Sigmoid colon (tissue), 7 donors: Measurements from ENCODE around the gene B3GALT2. TPM values are rescaled to one million over a fixed set of nuclear protein-coding genes. Genes with fewer than 3 reads are reported as not detected.

ENCODE experiments used
- DNase-seq: peaks from one replicate; pipeline ENCODE4 v3.0.0-alpha.2; 2019
- H3K27ac ChIP-seq, 4 donors: fragments of 200-600 bp; sonication (generic); one replicate each; pipeline ENCODE4 v1.5.1; 2016 to 2019; ENCODE audit warnings: mild to moderate bottlenecking in 1 of 4
- H3K27me3 ChIP-seq, 3 donors: fragments of 200-600 bp; sonication (generic); one replicate each; pipeline ENCODE4 v1.5.1; 2019; ENCODE audit warnings: mild to moderate bottlenecking in 1 of 3
- H3K36me3 ChIP-seq, 4 donors: fragments of 200-600 bp; sonication (generic); one replicate each; pipeline ENCODE4 v1.5.1; 2016 to 2019
- H3K4me1 ChIP-seq, 4 donors: fragments of 200-600 bp; sonication (generic); one replicate each; pipeline ENCODE4 v1.5.1; 2017 to 2019
- H3K4me3 ChIP-seq, 4 donors: fragments of 200-600 bp; sonication (generic); one replicate each; pipeline ENCODE4 v1.5.1; 2017 to 2019; ENCODE audit warnings: mild to moderate bottlenecking in 2 of 4, moderate library complexity in 1 of 4
- H3K9me3 ChIP-seq, 4 donors: fragments of 200-600 bp in 3 of 4; sonication (generic) in 3 of 4; one replicate each; pipeline versions ENCODE4 v1.5.1 to v1.6.1; 2013 to 2019
- EP300 ChIP-seq, 4 donors: sonication (generic); formaldehyde crosslinking; IDR thresholded peaks; one replicate each; pipeline ENCODE4 v1.6.1; 2017; ENCODE audit warnings: antibody characterized with exemption in 4 of 4
- POLR2A ChIP-seq, 2 donors: fragments of 450-650 bp; IDR thresholded peaks; one replicate each; pipeline ENCODE4 v1.6.1; 2016; ENCODE audit warnings: antibody characterized with exemption in 2 of 2, mild to moderate bottlenecking in 2 of 2, moderate library complexity in 2 of 2
- POLR2AphosphoS5 ChIP-seq, 4 donors: sonication (generic); formaldehyde crosslinking; IDR thresholded peaks; one replicate each; pipeline ENCODE4 v1.6.1; 2017; ENCODE audit warnings: antibody characterized with exemption in 4 of 4
- WGBS, 2 donors: extraction: QIAGEN DNeasy Blood & Tissue Kit; methylation state at CpG; one replicate each; pipeline ENCODE4 v1.1.7; 2013; 5-methylcytosine and 5-hydroxymethylcytosine counted together
- intact Hi-C: fragments of 100-400 bp; cut with DNase I; formaldehyde crosslinking; loops from one replicate; pipeline ENCODE4 v1.15.1; 2023
- polyA plus RNA-seq, 3 donors: library from polyadenylated mRNA; stranded (reverse); fragments of 200-250 nt; gene quantifications; one replicate each; pipeline ENCODE4 v1.2.3, GENCODE V29; 2013
- total RNA-seq, 4 donors: library from RNA; depleted of rRNA; stranded (reverse); fragments of >200 nt; gene quantifications; one replicate each; pipeline ENCODE4 v1.1.0, GENCODE V29; 2016
- TF ChIP-seq, protein P1 (sequence below), 4 experiments: fragments of 450-650 bp in 3 of 4; fragments of 200-600 bp in 1 of 4; IDR thresholded peaks; one replicate each; pipeline ENCODE4 v1.5.1; 2016 to 2019; ENCODE audit warnings: antibody characterized with exemption in 4 of 4, mild to moderate bottlenecking in 3 of 4, moderate library complexity in 2 of 4
- donor health status: healthy with polysubstance abuse.
- donor health status: Bipolar disorder and iron deficiency.
- donor health status: healthy.

Gene B3GALT2
- total and polyA plus RNA-seq, 7 donors: under 0.01 to 11.1 (median 0.83) TPM

DNA sequence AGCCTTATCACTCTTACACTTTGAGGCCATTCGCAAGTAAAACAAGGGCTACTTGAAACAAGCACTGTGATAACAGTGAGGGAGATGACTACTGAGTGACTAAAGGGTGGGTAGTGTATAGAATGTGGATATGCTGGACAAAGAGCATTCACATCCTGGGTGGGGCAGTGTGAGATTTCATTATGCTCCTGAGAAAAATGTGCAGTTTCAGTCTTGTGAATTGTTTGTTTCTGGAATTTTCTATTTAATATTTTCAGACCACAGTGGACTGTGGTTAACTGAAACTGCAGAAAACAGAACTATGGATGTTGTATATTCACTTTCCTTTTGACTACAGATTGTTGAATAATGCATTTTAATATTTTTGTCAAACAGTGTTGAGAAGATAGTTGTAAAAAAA lies 25.1 kb upstream of the B3GALT2 start:
- TF ChIP-seq POLR2A (IDR thresholded peaks at IDR 0.05): no peak
- no peak for TF ChIP-seq EP300 (IDR thresholded peaks at IDR 0.05)
- TF ChIP-seq POLR2AphosphoS5 (IDR thresholded peaks at IDR 0.05): no peak
- TF ChIP-seq, protein P1, sequence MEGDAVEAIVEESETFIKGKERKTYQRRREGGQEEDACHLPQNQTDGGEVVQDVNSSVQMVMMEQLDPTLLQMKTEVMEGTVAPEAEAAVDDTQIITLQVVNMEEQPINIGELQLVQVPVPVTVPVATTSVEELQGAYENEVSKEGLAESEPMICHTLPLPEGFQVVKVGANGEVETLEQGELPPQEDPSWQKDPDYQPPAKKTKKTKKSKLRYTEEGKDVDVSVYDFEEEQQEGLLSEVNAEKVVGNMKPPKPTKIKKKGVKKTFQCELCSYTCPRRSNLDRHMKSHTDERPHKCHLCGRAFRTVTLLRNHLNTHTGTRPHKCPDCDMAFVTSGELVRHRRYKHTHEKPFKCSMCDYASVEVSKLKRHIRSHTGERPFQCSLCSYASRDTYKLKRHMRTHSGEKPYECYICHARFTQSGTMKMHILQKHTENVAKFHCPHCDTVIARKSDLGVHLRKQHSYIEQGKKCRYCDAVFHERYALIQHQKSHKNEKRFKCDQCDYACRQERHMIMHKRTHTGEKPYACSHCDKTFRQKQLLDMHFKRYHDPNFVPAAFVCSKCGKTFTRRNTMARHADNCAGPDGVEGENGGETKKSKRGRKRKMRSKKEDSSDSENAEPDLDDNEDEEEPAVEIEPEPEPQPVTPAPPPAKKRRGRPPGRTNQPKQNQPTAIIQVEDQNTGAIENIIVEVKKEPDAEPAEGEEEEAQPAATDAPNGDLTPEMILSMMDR (IDR thresholded peaks at IDR 0.05): no peak
- WGBS, 2 donors: 42 to 72% methylated on average over 1 of the region's 1 CpG
- Histone ChIP-seq H3K27ac (no peak overlapping the region), H3K4me3 (no peak overlapping the region), H3K27me3 (no peaks in the 10 kb centered on the region), H3K4me1 (no peaks in the 10 kb centered on the region), H3K36me3 (peaks cover 0 to 37% (median 2%) of the 10 kb centered on the region in 4 donors), H3K9me3 (peaks cover 0 to 4% (median 0%) of the 10 kb centered on the region in 4 donors)
- no peak for DNase-seq
- intact Hi-C loops: no loop called here

DNA sequence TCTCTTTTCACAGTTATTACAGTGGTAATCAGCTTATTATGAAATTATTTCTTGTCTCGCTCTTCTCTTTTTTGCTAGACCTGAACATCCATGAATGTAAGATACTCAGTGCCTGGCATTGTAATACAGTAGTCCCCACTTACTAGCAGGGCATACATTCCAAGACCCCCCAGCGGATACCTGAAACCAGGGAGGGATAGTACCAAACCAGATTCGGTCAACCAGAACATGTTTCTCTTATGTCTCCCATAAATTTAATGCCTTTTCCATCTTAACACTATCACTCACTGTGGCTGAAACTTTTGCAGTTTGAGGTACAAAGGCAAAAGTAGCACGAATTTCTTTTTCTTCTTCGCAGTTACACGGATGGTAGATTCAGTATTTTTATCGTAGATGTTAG lies 24.6 kb upstream of the B3GALT2 start:
- H3K9me3 ChIP-seq: peaks cover 0 to 4% (median 0%) of the 10 kb centered on the region in 4 donors
- WGBS, 2 donors: 97 to 98% methylated on average over 7 of the region's 7 CpGs
- TF ChIP-seq, protein P1 (IDR thresholded peaks at IDR 0.05): no peak
- TF ChIP-seq POLR2A (IDR thresholded peaks at IDR 0.05) (no peak), EP300 (IDR thresholded peaks at IDR 0.05) (no peak), POLR2AphosphoS5 (IDR thresholded peaks at IDR 0.05) (no peak)
- intact Hi-C loops: no loop called here
- H3K4me3 ChIP-seq: no peak overlapping the region
- H3K27ac ChIP-seq: no peak overlapping the region
- H3K36me3 ChIP-seq: peaks cover 0 to 34% (median 1%) of the 10 kb centered on the region in 4 donors
- no peak for DNase-seq
- no peaks in the 10 kb centered on the region for H3K27me3 ChIP-seq
- no peaks in the 10 kb centered on the region for H3K4me1 ChIP-seq

DNA sequence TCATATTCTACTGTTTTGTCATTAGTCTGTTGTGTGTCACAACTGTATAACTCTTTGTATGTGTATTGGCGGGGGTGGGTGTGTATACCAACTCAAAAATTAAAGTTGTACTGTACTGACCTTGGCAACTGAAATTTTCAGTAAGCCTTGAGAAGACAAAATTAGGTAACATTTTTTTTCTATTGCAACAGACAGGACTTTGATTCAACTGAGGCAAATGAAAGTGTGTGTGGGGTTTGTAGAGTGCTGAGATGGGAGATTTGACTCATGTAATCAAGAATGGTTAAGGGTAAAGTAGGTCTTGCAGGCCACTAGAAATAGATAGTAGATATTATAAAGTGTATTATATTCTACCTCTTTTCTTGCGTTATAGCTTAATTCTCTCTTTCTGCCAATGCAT lies 14.6 kb upstream of the B3GALT2 start:
- WGBS, 2 donors: 94% methylated on average over 2 of the region's 2 CpGs
- DNase-seq: no peak
- intact Hi-C loops: no loop called here

DNA sequence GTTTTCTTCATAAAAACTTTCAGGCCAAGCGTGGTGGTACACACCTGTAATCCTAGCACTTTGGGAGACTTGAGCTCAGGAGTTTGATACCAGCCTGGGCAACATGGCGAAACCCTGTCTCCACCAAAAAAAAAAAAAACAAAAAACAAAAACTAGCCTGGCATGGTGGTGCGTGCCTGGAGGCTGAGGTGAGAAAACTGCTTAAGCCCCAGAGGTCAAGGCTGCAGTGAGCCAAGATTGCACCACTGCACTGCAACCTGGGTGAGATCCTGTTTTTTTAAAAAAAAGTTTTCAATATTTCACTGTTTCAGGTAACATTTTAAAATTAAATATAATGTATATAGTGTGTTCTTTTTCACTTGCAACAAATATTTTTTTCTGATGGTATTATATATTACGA lies 13.5 kb upstream of the B3GALT2 start:
- Histone ChIP-seq H3K27ac (no peak overlapping the region), H3K27me3 (no peaks in the 10 kb centered on the region), H3K36me3 (no peaks in the 10 kb centered on the region), H3K4me3 (no peak overlapping the region), H3K4me1 (peaks cover 0 to 8% (median 0%) of the 10 kb centered on the region in 4 donors), H3K9me3 (no peaks in the 10 kb centered on the region)
- 97 to 99% methylated on average over 4 of the region's 4 CpGs for WGBS, 2 donors
- intact Hi-C loops: no loop called here
- no peak for DNase-seq
- TF ChIP-seq, protein P1 (IDR thresholded peaks at IDR 0.05): no peak
- TF ChIP-seq EP300 (IDR thresholded peaks at IDR 0.05): no peak
- no peak for TF ChIP-seq POLR2A (IDR thresholded peaks at IDR 0.05)
- no peak for TF ChIP-seq POLR2AphosphoS5 (IDR thresholded peaks at IDR 0.05)

More for the DNA sequence above, 14.6 kb upstream of the B3GALT2 start:
- no peak overlapping the region for H3K4me3 ChIP-seq
- peaks cover 0 to 8% (median 0%) of the 10 kb centered on the region in 4 donors for H3K4me1 ChIP-seq
- no peaks in the 10 kb centered on the region for H3K9me3 ChIP-seq
- no peak for TF ChIP-seq POLR2AphosphoS5 (IDR thresholded peaks at IDR 0.05)
- no peak for TF ChIP-seq EP300 (IDR thresholded peaks at IDR 0.05)
- TF ChIP-seq, protein P1 (IDR thresholded peaks at IDR 0.05): no peak
- no peak for TF ChIP-seq POLR2A (IDR thresholded peaks at IDR 0.05)
- no peaks in the 10 kb centered on the region for H3K27me3 ChIP-seq
- no peak overlapping the region for H3K27ac ChIP-seq
- no peaks in the 10 kb centered on the region for H3K36me3 ChIP-seq

DNA sequence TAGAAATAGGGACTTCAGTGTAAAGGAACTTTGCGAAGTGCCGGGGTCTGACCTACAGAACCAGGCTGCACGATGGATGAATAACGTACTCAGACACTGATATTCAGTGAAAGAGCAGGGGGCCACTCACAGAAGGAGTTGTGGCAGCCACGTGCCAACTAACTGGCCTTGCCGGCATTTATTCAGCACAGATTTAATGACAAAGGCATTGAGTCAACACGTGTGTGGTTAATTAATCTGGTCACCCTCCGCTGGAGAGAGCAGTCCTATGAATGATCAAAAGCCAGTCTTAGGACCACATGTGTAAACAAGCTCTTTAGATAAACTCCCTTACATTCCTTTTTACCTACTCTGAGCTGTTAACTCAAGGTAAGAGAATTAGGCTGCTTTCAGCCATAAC lies 6.2 kb upstream of the B3GALT2 start:
- no peaks in the 10 kb centered on the region for H3K27me3 ChIP-seq
- intact Hi-C loops: no loop called here
- WGBS, 2 donors: 97 to 98% methylated on average over 8 of the region's 8 CpGs

More for the DNA sequence above, 6.2 kb upstream of the B3GALT2 start:
- Histone ChIP-seq H3K9me3 (no peaks in the 10 kb centered on the region), H3K27ac (no peak overlapping the region), H3K36me3 (no peaks in the 10 kb centered on the region), H3K4me1 (peaks cover 0 to 38% (median 31%) of the 10 kb centered on the region in 4 donors), H3K4me3 (no peak overlapping the region)
- no peak for DNase-seq
- TF ChIP-seq, protein P1 (IDR thresholded peaks at IDR 0.05): no peak
- TF ChIP-seq EP300 (IDR thresholded peaks at IDR 0.05) (no peak), POLR2AphosphoS5 (IDR thresholded peaks at IDR 0.05) (no peak), POLR2A (IDR thresholded peaks at IDR 0.05) (no peak)
